Trophoblast cell (in vitro differentiated cells and primary cell): Measurements from ENCODE around the gene LPAR1.

ENCODE experiments used
- DNase-seq, 2 donors: peaks; one replicate each; pipeline ENCODE4 v3.0.0-alpha.2; 2016
- H2AFZ ChIP-seq: 2 replicates; pipeline ENCODE4 v1.6.1; 2013; ENCODE audit warnings: low read length, moderate library complexity, mild to moderate bottlenecking; ENCODE audit not compliant: insufficient read depth, poor library complexity
- H2AK5ac ChIP-seq: 2 replicates; pipeline ENCODE4 v1.6.1; 2013; ENCODE audit warnings: mild to moderate bottlenecking, low read length
- H2BK120ac ChIP-seq: 2 replicates; pipeline ENCODE4 v1.6.1; 2013; ENCODE audit warnings: low read length, mild to moderate bottlenecking, moderate library complexity; ENCODE audit not compliant: insufficient read depth, poor library complexity
- H2BK12ac ChIP-seq: 2 replicates; pipeline ENCODE4 v1.6.1; 2013; ENCODE audit warnings: mild to moderate bottlenecking, low read length, moderate library complexity
- H2BK5ac ChIP-seq: 2 replicates; pipeline ENCODE4 v1.6.1; 2013; ENCODE audit warnings: low read length, low read depth, moderate library complexity, mild to moderate bottlenecking; ENCODE audit not compliant: poor library complexity
- H3K14ac ChIP-seq: 2 replicates; pipeline ENCODE4 v1.6.1; 2013; ENCODE audit warnings: mild to moderate bottlenecking, low read length
- H3K18ac ChIP-seq: 2 replicates; pipeline ENCODE4 v1.6.1; 2013; ENCODE audit warnings: mild to moderate bottlenecking, low read length
- H3K23ac ChIP-seq: 2 replicates; pipeline ENCODE4 v1.6.1; 2013; ENCODE audit warnings: low read length
- H3K27ac ChIP-seq: 2 replicates; pipeline ENCODE4 v1.5.1; 2013; ENCODE audit warnings: low read depth, mild to moderate bottlenecking, inconsistent platforms, low read length, moderate library complexity
- H3K27me3 ChIP-seq: 2 replicates; pipeline ENCODE4 v1.6.1; 2013; ENCODE audit warnings: inconsistent platforms, mild to moderate bottlenecking, low read length, moderate library complexity; ENCODE audit not compliant: insufficient read depth
- H3K36me3 ChIP-seq, 2 experiments: 1 replicate in 1 of 2; 2 replicates in 1 of 2; pipeline ENCODE4 v1.6.1; 2013; ENCODE audit warnings: low read length in 2 of 2, mild to moderate bottlenecking in 2 of 2, moderate library complexity in 1 of 2; ENCODE audit not compliant: insufficient read depth in 2 of 2, control insufficient read depth in 1 of 2
- H3K4ac ChIP-seq: 2 replicates; pipeline ENCODE4 v1.6.1; 2013; ENCODE audit warnings: low read depth, mild to moderate bottlenecking, low read length, moderate library complexity
- H3K4me1 ChIP-seq, 2 experiments: 1 replicate in 1 of 2; 2 replicates in 1 of 2; pipeline ENCODE4 v1.6.1; 2013; ENCODE audit warnings: low read length in 2 of 2, mild to moderate bottlenecking in 2 of 2, moderate library complexity in 1 of 2; ENCODE audit not compliant: insufficient read depth in 2 of 2, control insufficient read depth in 1 of 2
- H3K4me2 ChIP-seq: 2 replicates; pipeline ENCODE4 v1.6.1; 2013; ENCODE audit warnings: inconsistent platforms, mild to moderate bottlenecking, low read length, moderate library complexity
- H3K4me3 ChIP-seq: 2 replicates; pipeline ENCODE4 v1.5.1; 2013; ENCODE audit warnings: mild to moderate bottlenecking, low read depth, low read length, inconsistent platforms
- H3K79me1 ChIP-seq: one replicate; pipeline ENCODE4 v1.6.1; 2013; ENCODE audit warnings: low read length
- H3K79me2 ChIP-seq: 2 replicates; pipeline ENCODE4 v1.6.1; 2013; ENCODE audit warnings: low read length, mild to moderate bottlenecking; ENCODE audit not compliant: control insufficient read depth, insufficient read depth, poor library complexity
- H3K9ac ChIP-seq: 2 replicates; pipeline ENCODE4 v1.6.1; 2013; ENCODE audit warnings: mild to moderate bottlenecking, low read length
- H3K9me3 ChIP-seq: 2 replicates; pipeline ENCODE4 v1.6.1; 2013; ENCODE audit warnings: low read depth, mild to moderate bottlenecking, control low read depth, inconsistent platforms, low read length; ENCODE audit not compliant: insufficient read depth
- H4K12ac ChIP-seq: 2 replicates; pipeline ENCODE4 v1.6.1; 2013; ENCODE audit warnings: low read depth, mild to moderate bottlenecking, low read length, moderate library complexity
- H4K8ac ChIP-seq: 2 replicates; pipeline ENCODE4 v1.6.1; 2013; ENCODE audit warnings: low read depth, mild to moderate bottlenecking, low read length, moderate library complexity
- H4K91ac ChIP-seq: one replicate; pipeline ENCODE4 v1.6.1; 2013; ENCODE audit warnings: low read depth, mild to moderate bottlenecking, low read length, moderate library complexity
- WGBS: extraction: QIAGEN DNeasy Blood & Tissue Kit; methylation state at CpG from one replicate; pipeline ENCODE4 v1.1.7; 2013; ENCODE audit warnings: missing lambda C conversion rate; ENCODE audit not compliant: insufficient read length, insufficient coverage; ENCODE audit errors: extremely low coverage; 5-methylcytosine and 5-hydroxymethylcytosine counted together

Gene LPAR1

DNA sequence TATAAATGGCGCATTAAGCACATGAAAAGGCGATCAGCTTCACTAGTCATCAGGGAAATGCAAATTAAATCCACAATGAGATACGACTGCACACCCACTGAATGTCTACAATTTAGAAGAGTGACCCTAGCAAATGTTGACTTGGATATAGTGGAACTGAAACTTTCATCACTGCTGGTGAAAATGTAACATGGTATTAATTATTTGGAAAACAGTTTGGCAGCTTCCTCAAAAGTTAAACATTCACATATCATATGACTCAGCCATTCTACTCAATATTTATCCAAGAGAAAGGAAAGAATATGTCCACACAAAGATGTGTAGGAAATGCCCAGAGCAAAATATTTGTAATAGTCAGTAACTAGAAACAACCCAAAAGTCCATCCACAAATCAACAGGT lies 146.5 kb downstream of the LPAR1 start:
- H3K79me1 ChIP-seq = no peaks in the 10 kb centered on the region
- H3K23ac ChIP-seq = no peak overlapping the region
- H2BK12ac ChIP-seq = no peak overlapping the region
- no peak overlapping the region for H3K4me3 ChIP-seq
- no peak overlapping the region for H4K8ac ChIP-seq
- no peak overlapping the region for H4K12ac ChIP-seq
- H3K27me3 ChIP-seq = no peaks in the 10 kb centered on the region
- no peak overlapping the region for H3K4ac ChIP-seq
- no peak overlapping the region for H3K9ac ChIP-seq
- H3K4me1 ChIP-seq = no peaks in the 10 kb centered on the region
- H3K79me2 ChIP-seq = no peaks in the 10 kb centered on the region
- no peak overlapping the region for H2BK5ac ChIP-seq
- no peak overlapping the region for H3K18ac ChIP-seq
- H4K91ac ChIP-seq = no peak overlapping the region
- H3K4me2 ChIP-seq = no peak overlapping the region
- WGBS = no CpG with 5 or more reads among the region's 3 CpGs
- H2AFZ ChIP-seq = no peak overlapping the region
- no peak for DNase-seq
- H2AK5ac ChIP-seq = no peak overlapping the region
- no peak overlapping the region for H3K14ac ChIP-seq
- H3K9me3 ChIP-seq = no peaks in the 10 kb centered on the region
- H3K27ac ChIP-seq = no peak overlapping the region
- no peaks in the 10 kb centered on the region for H3K36me3 ChIP-seq
- no peak overlapping the region for H2BK120ac ChIP-seq

DNA sequence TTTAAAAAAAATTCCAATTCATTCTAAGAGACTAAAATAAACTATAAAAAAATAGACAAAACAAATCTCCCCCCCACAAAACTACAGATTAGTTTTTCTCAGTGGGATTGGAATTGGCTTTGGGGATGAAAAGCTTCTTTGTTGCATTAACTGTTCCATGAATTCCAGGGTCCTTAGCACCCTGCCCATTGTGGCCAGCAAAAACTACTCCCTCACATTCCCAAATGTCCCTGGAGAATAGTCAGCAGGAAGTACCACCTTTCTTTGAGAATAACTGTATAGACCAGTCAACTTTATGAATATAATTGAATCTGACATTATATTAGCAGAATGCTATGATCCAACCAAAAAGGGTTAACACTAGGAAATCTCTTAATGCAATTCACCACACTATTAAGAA lies 147.9 kb downstream of the LPAR1 start:
- no peak overlapping the region for H2BK120ac ChIP-seq
- no peak overlapping the region for H3K18ac ChIP-seq
- no peak overlapping the region for H4K12ac ChIP-seq
- H3K9me3 ChIP-seq = no peaks in the 10 kb centered on the region
- no peak overlapping the region for H3K23ac ChIP-seq
- no peaks in the 10 kb centered on the region for H3K27me3 ChIP-seq
- no peak overlapping the region for H4K91ac ChIP-seq
- H3K4me3 ChIP-seq = no peak overlapping the region
- no peak overlapping the region for H2AK5ac ChIP-seq
- H3K4me2 ChIP-seq = no peak overlapping the region
- H3K79me1 ChIP-seq = no peaks in the 10 kb centered on the region
- no peak overlapping the region for H2BK12ac ChIP-seq
- H3K36me3 ChIP-seq = no peaks in the 10 kb centered on the region
- no peaks in the 10 kb centered on the region for H3K79me2 ChIP-seq
- DNase-seq = no peak
- no peak overlapping the region for H2AFZ ChIP-seq
- no peaks in the 10 kb centered on the region for H3K4me1 ChIP-seq
- no peak overlapping the region for H2BK5ac ChIP-seq
- no peak overlapping the region for H3K27ac ChIP-seq
- H3K14ac ChIP-seq = no peak overlapping the region
- H3K4ac ChIP-seq = no peak overlapping the region
- H3K9ac ChIP-seq = no peak overlapping the region
- no peak overlapping the region for H4K8ac ChIP-seq

DNA sequence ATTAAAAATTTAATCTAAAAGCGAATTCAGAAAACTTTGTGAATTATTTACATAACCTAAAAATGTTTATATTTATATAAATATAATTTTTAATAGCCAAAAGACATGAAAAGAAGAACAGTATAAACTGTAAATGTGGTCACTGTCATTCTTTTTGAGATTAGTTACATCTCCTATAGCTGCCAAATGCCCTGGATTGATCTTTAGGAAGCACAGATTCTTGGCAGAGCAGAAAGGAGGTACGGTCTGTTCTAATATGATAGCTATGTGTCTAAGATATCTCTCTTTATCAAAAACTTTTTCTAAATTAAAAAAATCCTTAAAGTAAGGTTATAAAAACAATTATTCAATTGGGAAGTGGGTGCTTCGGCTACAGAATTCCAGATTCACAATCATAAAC lies 151.0 kb downstream of the LPAR1 start:
- H2BK120ac ChIP-seq = no peak overlapping the region
- H3K36me3 ChIP-seq = no peaks in the 10 kb centered on the region
- H3K18ac ChIP-seq = no peak overlapping the region
- WGBS = no CpG with 5 or more reads among the region's 3 CpGs
- no peak overlapping the region for H2BK12ac ChIP-seq
- no peak overlapping the region for H3K9ac ChIP-seq
- no peaks in the 10 kb centered on the region for H3K4me1 ChIP-seq
- H3K14ac ChIP-seq = no peak overlapping the region
- no peak overlapping the region for H3K4me2 ChIP-seq
- H2BK5ac ChIP-seq = no peak overlapping the region
- no peaks in the 10 kb centered on the region for H3K9me3 ChIP-seq
- no peak overlapping the region for H4K8ac ChIP-seq
- no peak overlapping the region for H2AK5ac ChIP-seq
- no peak overlapping the region for H4K91ac ChIP-seq
- no peaks in the 10 kb centered on the region for H3K27me3 ChIP-seq
- no peak overlapping the region for H3K23ac ChIP-seq
- H3K27ac ChIP-seq = no peak overlapping the region
- no peaks in the 10 kb centered on the region for H3K79me2 ChIP-seq
- H3K79me1 ChIP-seq = no peaks in the 10 kb centered on the region
- H3K4me3 ChIP-seq = no peak overlapping the region
- DNase-seq = no peak
- H4K12ac ChIP-seq = no peak overlapping the region
- H3K4ac ChIP-seq = no peak overlapping the region
- no peak overlapping the region for H2AFZ ChIP-seq

DNA sequence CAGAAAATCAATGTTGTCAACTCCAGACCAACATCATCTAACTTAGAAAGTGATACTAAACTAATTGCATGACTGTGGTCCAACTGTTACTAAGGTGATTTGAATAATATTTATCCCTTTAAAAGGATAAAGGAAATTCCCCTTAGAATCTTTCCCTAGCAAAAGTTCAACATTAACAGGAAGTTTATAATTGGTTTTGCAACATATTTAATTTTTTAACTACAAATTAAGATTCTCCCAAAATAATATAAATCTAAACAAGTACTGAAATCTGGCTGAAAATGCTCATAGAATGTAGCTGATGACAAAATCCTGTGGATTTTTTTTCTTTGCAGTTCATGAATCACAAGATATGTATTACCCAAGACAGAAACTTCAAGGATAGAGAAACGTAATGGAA lies 151.4 kb downstream of the LPAR1 start:
- Histone ChIP-seq H2BK12ac (no peak overlapping the region), H2BK5ac (no peak overlapping the region), H3K4ac (no peak overlapping the region), H3K18ac (no peak overlapping the region), H3K9ac (no peak overlapping the region), H4K8ac (no peak overlapping the region), H2AK5ac (no peak overlapping the region), H2AFZ (no peak overlapping the region), H4K91ac (no peak overlapping the region), H2BK120ac (no peak overlapping the region), H3K9me3 (no peaks in the 10 kb centered on the region), H3K4me2 (no peak overlapping the region), H3K79me2 (no peaks in the 10 kb centered on the region), H3K27ac (no peak overlapping the region), H3K14ac (no peak overlapping the region), H3K4me3 (no peak overlapping the region), H3K4me1 (no peaks in the 10 kb centered on the region), H4K12ac (no peak overlapping the region), H3K23ac (no peak overlapping the region), H3K36me3 (no peaks in the 10 kb centered on the region), H3K79me1 (no peaks in the 10 kb centered on the region), H3K27me3 (no peaks in the 10 kb centered on the region)
- DNase-seq = peak in 1 of 2 donors; percentile 9
- no CpG with 5 or more reads among the region's 1 CpG for WGBS

DNA sequence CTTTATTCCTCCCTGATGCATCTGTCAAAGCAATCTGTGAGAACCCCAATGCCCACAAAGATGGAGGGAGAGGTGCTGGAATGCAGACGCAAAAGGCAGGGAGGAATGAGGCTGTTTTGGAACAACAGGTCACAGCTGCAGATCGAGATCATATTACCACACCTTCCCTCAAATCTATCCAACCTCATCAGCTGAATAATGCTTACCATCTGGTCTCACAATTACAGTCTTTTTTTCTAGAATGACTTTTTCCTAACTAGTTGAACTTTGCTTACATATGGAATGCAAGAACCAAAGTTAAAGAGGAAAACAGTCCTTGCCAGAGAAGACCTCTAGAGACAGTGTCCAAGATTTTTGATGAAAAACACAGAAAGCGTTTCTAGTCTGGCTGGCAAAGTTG lies 158.1 kb downstream of the LPAR1 start:
- Histone ChIP-seq H3K23ac (no peak overlapping the region), H3K4me1 (no peaks in the 10 kb centered on the region), H3K79me2 (no peaks in the 10 kb centered on the region), H3K14ac (no peak overlapping the region), H2AFZ (no peak overlapping the region), H3K79me1 (no peaks in the 10 kb centered on the region), H3K4me3 (no peak overlapping the region), H2BK5ac (no peak overlapping the region), H4K8ac (no peak overlapping the region), H4K91ac (no peak overlapping the region), H4K12ac (no peak overlapping the region), H3K27ac (no peak overlapping the region), H2BK120ac (no peak overlapping the region), H3K9me3 (no peaks in the 10 kb centered on the region), H3K4ac (no peak overlapping the region), H3K18ac (no peak overlapping the region), H2AK5ac (no peak overlapping the region), H3K27me3 (no peaks in the 10 kb centered on the region), H3K9ac (no peak overlapping the region), H3K4me2 (no peak overlapping the region), H2BK12ac (no peak overlapping the region), H3K36me3 (no peaks in the 10 kb centered on the region)
- no CpG with 5 or more reads among the region's 3 CpGs for WGBS
- no peak for DNase-seq
